H1 (cell line): Measurements from ENCODE around the gene MYL5. TPM values are rescaled to one million over a fixed set of nuclear protein-coding genes. Genes with fewer than 3 reads are reported as not detected.

Experiments
- BCL11A ChIP-seq, 2 experiments: IDR thresholded peaks; one replicate each; pipeline ENCODE4 v1.6.1; 2011; ENCODE audit warnings: low read depth in 2 of 2, low read length in 2 of 2, mild to moderate bottlenecking in 2 of 2
- CBX5 ChIP-seq: fragments of 300-800, 300-1000 bp; sonication (generic); IDR thresholded peaks from 2 replicates; pipeline ENCODE4 v1.7.1; 2016; ENCODE audit warnings: antibody characterized with exemption, low read length, low read depth
- CHD7 ChIP-seq: fragments of 300-600 bp; sonication (generic); IDR thresholded peaks from 2 replicates; pipeline ENCODE4 v1.7.1; 2012; ENCODE audit warnings: low read length, moderate library complexity, mild to moderate bottlenecking, inconsistent platforms; ENCODE audit not compliant: insufficient replicate concordance
- GTF2F1 ChIP-seq: IDR thresholded peaks from 2 replicates; pipeline ENCODE4 v1.6.1; 2012; ENCODE audit warnings: low read depth, low read length, improper control_type of control experiment, borderline replicate concordance
- SP2 ChIP-seq: IDR thresholded peaks from 2 replicates; pipeline ENCODE4 v1.6.1; 2012; ENCODE audit warnings: mild to moderate bottlenecking, low read length, inconsistent platforms
- polyA plus RNA-seq, 7 experiments: library from polyadenylated mRNA; depleted of rRNA in 3 of 7; stranded (reverse) in 5 of 7; unstranded in 2 of 7; fragments of >200 nt in 5 of 7; fragments of 200-250 nt in 2 of 7; gene quantifications; 1 replicate in 5 of 7; 2 replicates in 1 of 7; 4 replicates in 1 of 7; pipeline versions ENCODE4 v1.2.1 to v1.2.3, GENCODE V29; 2011 to 2013; ENCODE audit warnings: missing spikeins in 2 of 7, mixed read lengths in 2 of 7
- total RNA-seq: library from RNA; stranded (reverse); fragmentation: NEBNext Ultra II Directional; extraction: Animal tissue kit (Norgen Biotek cat#: 25700); gene quantifications from 2 replicates; pipeline ENCODE4 v1.2.1, GENCODE V29; 2021

The MYL5 gene
- total and polyA plus RNA-seq, 2 of the 8 experiments (the other 6 are each of a cell fraction or from before 2014, with no cell fraction given), result 5.7 to 6.8 TPM

- TF ChIP-seq CHD7 (no peak), CBX5 (no peak), BCL11A (IDR thresholded peaks at IDR 0.05; ENCODE audit: low read depth in 2 of 2, low read length in 2 of 2) (no peak), SP2 (no peak), GTF2F1 (no peak)
Observed at GRCh38 chr4:659851-660250, 14.5 kb upstream of the MYL5 start (continued).
